ENCODE results near the gene GSK3B.
A peak's percentile ranks its signal among the peaks of the same experiment; 100 is the strongest.

GSK3B gene

GRCh38 chr3:120130656-120131055 is 36.4 kb upstream of the GSK3B start:
- no peak overlapping the region for H3K4me3 ChIP-seq (replicated peaks in 1 of 2; ENCODE audit: low read depth in 2 of 2, low read length in 2 of 2)
- TF ChIP-seq CTCF (IDR thresholded peaks at IDR 0.05; ENCODE audit: low read depth, low read length) = no peak
- DNase-seq (ENCODE audit: low read depth in 2 of 2) = no peak

- H3K4me3 ChIP-seq (replicated peaks in 1 of 2; ENCODE audit: low read depth in 2 of 2, low read length in 2 of 2) = no peak overlapping the region
- no peak for TF ChIP-seq CTCF (IDR thresholded peaks at IDR 0.05; ENCODE audit: low read depth, low read length)
- no peak for DNase-seq (ENCODE audit: low read depth in 2 of 2)
Observed at GRCh38 chr3:120129718-120130513, 35.7 kb upstream of the GSK3B start.

- no peak overlapping the region for H3K4me3 ChIP-seq (replicated peaks in 1 of 2; ENCODE audit: low read depth in 2 of 2, low read length in 2 of 2)
- TF ChIP-seq CTCF (IDR thresholded peaks at IDR 0.05; ENCODE audit: low read depth, low read length) = no peak
- DNase-seq (ENCODE audit: low read depth in 2 of 2) = no peak
Observed at GRCh38 chr3:120129051-120129450, 34.8 kb upstream of the GSK3B start.

GRCh38 chr3:120125992-120126391 is 31.7 kb upstream of the GSK3B start:
- TF ChIP-seq CTCF (IDR thresholded peaks at IDR 0.05; ENCODE audit: low read depth, low read length) = no peak
- no peak for DNase-seq (ENCODE audit: low read depth in 2 of 2)

GRCh38 chr3:120119846-120120510 is 25.7 kb upstream of the GSK3B start:
- H3K4me3 ChIP-seq (replicated peaks in 1 of 2; ENCODE audit: low read depth in 2 of 2, low read length in 2 of 2) = no peak overlapping the region
- TF ChIP-seq CTCF (IDR thresholded peaks at IDR 0.05; ENCODE audit: low read depth, low read length) = no peak
- DNase-seq (ENCODE audit: low read depth in 2 of 2) = no peak

More at GRCh38 chr3:120125992-120126391, 31.7 kb upstream of the GSK3B start:
- H3K4me3 ChIP-seq (replicated peaks in 1 of 2; ENCODE audit: low read depth in 2 of 2, low read length in 2 of 2) = no peak overlapping the region

GRCh38 chr3:120114981-120115380 is 20.7 kb upstream of the GSK3B start:
- H3K4me3 ChIP-seq (replicated peaks in 1 of 2; ENCODE audit: low read depth in 2 of 2, low read length in 2 of 2) = no peak overlapping the region
- peak in 1 of 2 donors; percentile 36 for DNase-seq (ENCODE audit: low read depth in 2 of 2)
- TF ChIP-seq CTCF (IDR thresholded peaks at IDR 0.05; ENCODE audit: low read depth, low read length) = no peak

Data from cardiac fibroblast (primary cell).